Stimulated activated CD8-positive, alpha-beta memory T cell treated with anti-CD3 and anti-CD28 coated beads, Interleukin-4, amount 100 ng/mL, for 24 hours (primary cell): ENCODE measurements around the gene AKAP8.
"Not testable (repeated sequence)": the region's sequence is repeated elsewhere in the genome, so short reads cannot be mapped to it uniquely, and the experiment has no call there.

Experiments
- DNase-seq: peaks from one replicate; pipeline ENCODE4 v3.0.0-alpha.2; 2020; ENCODE audit warnings: low read depth

AKAP8 gene

GRCh38 chr19:15373644-15374043 lies 5.9 kb downstream of the AKAP8 start:
- no peak for DNase-seq

DNA sequence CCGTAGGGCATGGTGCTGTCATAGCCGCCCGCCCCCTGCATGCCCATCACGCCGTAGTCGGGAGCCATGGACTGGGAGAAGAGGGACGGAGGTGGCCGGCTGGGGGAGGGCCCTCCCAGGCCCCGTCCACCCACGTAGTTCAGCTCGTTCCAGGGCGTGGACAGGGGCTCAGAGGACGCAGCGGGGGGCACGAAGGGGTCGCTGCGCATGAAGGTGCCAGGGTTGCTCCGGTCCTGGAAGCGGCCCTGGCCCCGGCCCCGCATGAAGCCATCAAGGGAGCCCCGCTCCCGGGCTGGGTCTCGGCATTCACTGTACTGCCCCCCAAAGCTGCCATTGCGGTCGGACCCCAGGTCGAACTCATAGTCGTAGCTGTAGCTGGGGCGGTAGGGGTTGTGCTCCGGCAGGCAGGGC lies 6.7 kb downstream of the AKAP8 start:
- DNase-seq, result no peak

DNA sequence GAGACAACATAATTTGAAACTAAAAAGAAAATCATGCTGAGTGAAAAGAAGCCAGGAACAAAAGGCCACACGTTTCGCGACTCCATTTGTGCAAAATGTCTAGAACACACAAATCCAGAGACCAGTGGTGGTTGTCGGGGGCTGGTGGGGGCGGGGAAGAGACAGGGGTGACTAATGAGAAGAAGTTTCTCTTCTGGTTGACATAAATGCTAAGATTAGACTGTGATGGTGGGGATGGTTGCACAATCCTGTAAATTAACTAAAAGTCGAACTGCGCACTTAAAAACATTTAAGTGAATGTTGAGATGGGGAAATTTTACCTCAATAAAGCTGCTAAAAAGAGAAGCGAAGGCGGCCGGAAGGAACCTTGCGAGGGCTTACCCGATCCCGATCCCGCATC lies 7.1 kb downstream of the AKAP8 start:
- DNase-seq, result no peak

- DNase-seq, result no peak
Observed at GRCh38 chr19:15371786-15372380, 7.7 kb downstream of the AKAP8 start.

DNA sequence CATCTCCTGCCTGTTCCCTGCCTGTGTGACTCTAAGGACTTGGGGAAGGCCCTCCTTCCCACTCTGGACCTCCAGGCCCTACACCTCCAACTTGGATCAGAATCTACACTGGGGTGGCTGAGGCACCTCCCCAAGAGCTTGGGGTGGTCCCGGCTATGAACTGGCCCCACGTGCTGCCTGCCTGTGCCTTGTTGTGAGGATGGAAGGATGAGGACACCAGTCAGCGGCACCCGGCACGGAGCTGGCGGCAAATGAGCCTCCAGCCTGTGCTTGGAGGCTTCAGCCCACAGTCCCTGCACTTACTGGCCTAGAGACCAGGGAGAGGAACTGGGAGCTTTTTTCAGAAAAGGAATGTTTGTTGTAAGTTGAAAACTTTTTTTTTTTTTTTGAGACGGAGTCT lies 8.5 kb downstream of the AKAP8 start:
- no peak for DNase-seq

DNA sequence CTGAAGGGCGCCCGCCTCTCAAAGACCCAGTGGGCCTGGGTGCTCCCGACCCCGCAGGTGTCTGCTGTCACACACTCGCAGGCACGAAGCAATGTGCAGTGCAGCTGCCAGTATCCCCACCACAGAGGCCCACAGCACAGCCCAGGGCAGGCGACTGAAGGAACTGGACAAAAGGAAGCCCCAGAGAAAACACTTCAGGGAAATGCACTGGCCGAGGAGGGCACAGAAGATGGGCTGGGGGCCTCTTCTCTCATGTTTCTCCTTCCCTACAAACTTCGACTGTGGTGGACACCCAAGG lies 10.0 kb downstream of the AKAP8 start:
- no peak for DNase-seq

DNA sequence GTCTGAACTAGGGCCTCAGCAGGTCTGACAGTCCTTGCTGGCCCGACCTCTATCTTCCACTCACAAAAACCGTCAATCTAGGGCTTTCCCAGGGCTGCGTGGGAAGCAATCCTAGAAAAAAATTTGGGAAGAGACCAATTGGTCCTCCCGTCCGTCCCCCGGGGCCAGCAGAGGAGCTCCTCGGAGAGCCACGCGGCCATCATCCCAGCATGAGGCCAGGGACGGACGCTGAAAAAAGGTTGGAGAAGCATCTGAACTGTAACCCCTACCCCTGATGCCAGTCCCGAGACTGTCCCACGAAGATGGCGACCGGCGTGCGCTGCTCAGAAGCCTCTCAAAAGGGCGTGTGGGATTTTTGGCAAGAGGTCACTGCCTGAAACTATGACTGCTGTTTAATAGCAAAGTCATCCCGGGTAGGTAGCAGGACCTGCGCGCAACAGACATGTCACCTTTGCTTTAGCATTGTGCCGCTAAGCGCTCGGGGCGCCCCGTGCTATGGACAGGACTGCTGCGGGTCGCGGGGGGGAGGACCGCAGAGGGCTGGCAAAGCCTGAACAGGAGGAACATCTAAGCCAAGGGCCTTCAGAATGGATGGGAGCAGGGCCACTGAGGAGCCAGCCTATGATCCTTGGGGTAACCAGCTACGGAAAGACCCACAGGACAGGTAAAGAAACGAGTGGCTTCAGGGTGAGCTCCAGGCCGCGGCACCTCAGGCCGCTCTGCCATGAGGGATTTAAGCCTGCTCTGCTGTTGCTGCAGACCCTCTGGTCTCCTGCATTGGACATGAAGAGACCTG lies 10.6 kb downstream of the AKAP8 start:
- DNase-seq, result no peak

DNA sequence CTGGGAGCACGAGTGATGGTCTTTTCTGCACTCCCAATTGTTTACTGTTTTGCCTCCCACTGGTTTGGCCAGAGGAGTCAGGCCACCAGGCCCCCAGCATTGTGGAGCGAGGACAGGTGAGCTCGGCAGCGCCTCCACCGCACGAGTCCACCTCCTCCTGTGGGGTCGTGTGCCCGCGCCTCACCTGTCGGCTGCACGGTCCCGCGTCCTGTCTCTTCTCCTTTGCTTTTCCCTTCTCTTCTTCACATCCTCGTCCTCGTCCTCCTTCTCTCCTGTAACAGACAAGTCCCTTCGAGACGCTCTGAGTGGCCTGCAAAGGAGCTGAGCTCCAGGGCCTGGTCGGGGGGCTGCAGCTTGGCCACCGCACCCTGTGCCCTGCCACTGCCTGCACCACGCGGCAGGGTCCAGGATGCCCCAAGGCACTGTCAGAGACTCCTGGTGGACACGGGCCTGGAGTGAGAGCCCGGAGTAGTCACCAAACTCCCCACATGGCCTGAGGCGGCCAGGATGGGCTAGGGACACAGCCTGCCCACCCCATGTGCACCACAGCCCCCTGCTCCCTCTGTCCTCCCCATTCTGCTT lies 11.4 kb downstream of the AKAP8 start:
- DNase-seq, result no peak

DNA sequence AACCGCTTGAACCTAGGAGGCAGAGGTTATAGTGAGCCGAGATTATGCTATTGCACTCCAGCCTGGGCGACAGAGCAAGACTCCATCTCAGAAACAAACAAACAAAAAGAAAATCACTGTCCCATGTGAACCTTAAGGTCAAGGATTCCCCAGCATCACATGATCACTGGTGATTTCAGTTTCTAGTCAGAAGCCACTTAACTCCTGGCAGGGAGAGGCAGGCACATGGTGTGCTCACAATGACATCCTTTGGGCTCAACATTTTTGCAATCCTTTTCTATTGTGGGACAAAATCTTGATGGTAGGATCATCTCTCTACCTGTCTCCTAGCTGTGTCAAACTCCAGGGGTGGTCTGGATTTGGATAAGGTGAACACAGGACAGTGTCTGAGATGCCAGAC lies 12.1 kb downstream of the AKAP8 start:
- no peak for DNase-seq

- no peak for DNase-seq
Observed at GRCh38 chr19:15365264-15365663, 14.3 kb downstream of the AKAP8 start.

DNA sequence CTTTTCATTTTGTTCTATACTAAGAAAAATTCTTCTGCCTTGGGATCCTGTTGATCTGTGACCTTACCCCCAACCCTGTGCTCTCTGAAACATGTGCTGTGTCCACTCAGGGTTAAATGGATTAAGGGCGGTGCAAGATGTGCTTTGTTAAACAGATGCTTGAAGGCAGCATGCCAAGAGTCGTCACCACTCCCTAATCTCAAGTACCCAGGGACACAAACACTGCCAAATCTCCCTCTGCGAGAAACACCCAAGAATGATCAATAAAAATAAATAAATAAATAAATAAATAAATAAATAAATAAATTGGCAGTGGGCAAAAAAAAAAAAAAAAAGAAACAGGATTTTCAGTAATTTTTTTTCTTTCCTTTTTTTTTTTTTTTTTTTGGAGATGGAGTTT lies 15.8 kb downstream of the AKAP8 start:
- DNase-seq, result not testable (repeated sequence)

GRCh38 chr19:15363048-15363447 lies 16.5 kb downstream of the AKAP8 start:
- DNase-seq, result not testable (repeated sequence)

GRCh38 chr19:15360015-15360414 lies 19.6 kb downstream of the AKAP8 start:
- not testable (repeated sequence) for DNase-seq

DNA sequence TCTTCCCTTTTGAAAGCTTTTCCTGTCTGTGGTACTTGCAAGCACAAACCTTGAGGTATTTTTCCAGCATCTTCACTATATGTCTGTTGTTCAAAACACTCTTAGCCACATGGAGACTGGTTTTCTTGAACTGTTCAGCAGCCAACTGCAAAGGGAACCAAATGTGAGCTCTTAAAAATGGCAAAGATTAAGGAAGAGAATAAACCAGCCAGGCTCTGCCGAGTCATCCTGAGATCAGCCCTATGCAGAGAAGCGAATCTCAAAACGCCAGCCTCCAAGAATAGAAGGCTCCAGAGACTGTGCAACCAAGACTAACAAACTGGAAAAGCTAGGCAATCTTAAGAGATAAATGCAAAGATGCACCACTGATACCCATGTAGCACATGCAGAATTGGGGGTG lies 20.7 kb downstream of the AKAP8 start:
- no peak for DNase-seq

DNA sequence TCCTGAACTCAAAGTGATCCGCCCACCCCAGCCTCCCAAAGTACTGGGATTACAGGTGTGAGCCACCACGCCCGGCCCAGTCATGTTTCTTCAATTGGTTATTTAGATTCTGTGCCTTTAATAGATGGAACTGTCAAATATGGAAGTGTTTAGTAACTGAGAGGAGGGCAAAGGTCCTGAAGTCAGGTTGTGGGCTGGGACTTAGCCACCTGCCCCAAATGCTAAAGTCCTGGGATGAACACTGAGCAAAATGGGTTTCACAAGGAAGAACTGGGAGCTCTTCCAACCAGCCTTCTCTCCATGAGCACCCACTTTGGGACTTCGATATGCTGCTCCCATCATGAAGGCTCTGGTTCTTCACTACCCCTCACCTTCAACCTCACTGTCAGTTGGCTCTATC lies 21.7 kb downstream of the AKAP8 start:
- no peak for DNase-seq

- no peak for DNase-seq
Observed at GRCh38 chr19:15354566-15355296, 24.9 kb downstream of the AKAP8 start.

- DNase-seq, result no peak
Observed at GRCh38 chr19:15353908-15354307, 25.7 kb downstream of the AKAP8 start.

DNA sequence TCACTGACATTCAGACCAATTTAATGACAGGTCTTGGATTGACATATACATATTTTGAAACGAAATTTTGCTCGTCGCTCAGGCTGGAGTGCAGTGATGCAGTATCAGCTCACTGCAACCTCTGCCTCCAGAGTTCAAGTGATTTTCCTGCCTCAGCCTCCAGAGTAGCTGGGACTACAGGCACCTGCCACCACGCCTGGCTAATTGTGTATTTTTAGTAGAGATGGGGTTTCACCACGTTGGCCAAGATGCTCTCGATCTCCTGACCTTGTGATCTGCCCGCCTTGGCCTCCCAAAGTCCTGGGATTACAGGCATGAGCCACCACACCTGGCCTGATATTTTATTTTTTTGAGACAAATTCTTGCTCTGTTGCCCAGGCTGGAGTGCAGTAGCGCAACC lies 27.1 kb downstream of the AKAP8 start:
- not testable (repeated sequence) for DNase-seq

DNA sequence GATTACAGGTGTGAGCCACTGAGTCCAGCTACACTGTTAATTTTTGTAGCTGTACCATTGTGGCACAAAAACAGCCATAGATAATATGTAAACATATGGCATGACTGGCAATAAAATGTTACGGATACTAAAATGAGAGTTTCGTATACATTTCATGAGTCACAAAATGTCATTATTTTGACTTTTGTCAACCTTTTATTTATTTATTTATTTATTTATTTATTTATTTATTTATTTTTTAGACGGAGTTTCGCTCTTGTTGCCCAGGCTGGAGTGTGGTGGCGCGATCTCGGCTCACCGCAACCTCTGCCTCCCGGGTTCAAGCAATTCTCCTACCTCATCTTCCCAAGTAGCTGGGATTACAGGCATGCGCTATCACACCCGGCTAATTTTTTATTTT lies 38.3 kb downstream of the AKAP8 start:
- not testable (repeated sequence) for DNase-seq

DNA sequence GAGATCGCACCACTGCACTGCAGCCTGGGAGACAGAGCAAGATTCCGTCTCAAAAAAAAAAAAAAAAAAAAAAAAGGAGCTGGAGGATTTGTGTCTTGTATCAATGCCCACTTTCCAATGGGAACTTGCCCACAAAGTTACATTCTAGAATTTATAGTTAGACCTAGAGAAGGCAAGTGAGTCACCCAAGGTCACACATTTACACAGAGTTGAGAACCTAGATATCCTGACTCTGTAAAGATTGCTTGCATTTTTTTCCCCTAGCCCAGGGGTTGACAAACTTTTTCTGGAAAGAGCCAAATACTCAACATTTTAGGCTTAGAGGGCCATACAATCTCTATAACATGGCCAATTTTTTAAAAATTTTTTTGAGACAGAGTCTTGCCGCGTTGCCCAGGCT lies 39.5 kb downstream of the AKAP8 start:
- no peak for DNase-seq

DNA sequence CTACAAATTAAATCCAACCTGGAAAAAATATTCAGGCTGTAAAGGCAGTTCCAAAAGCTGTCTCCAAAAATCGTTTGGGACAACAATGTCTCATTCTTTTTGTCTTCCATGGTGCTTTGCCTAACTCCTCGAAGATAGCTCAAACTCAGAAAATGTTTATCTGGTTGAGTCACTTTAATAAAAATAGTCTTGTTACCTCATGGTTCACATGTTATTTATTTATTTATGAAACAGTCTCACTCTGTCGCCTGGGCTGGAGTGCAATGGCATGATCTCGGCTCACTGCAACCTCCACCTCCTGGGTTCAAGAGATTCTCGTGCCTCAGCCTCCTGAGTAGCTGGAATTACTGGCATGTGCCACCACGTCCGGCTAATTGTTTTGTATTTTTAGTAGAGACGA lies 42.4 kb downstream of the AKAP8 start:
- DNase-seq, result no peak

- not testable (repeated sequence) for DNase-seq
Observed at GRCh38 chr19:15335992-15336391, 43.6 kb downstream of the AKAP8 start.
